Activated CD4-positive, alpha-beta T cell treated with anti-CD3 and anti-CD28 coated beads for 24 hours (primary cell): Measurements from ENCODE around the gene SIGLEC6.
A peak's percentile ranks its signal among the peaks of the same experiment; 100 is the strongest.

ENCODE experiments used
- DNase-seq, 2 donors: peaks; one replicate each; pipeline ENCODE4 v3.0.0-alpha.2; 2020; ENCODE audit warnings: low read depth in 2 of 2

The SIGLEC6 gene

GRCh38 chr19:51548891-51549305, 17.4 kb upstream of the SIGLEC6 start:
- no peak for DNase-seq

GRCh38 chr19:51548213-51548651, 16.8 kb upstream of the SIGLEC6 start:
- DNase-seq, result no peak

GRCh38 chr19:51547397-51548212, 16.1 kb upstream of the SIGLEC6 start:
- no peak for DNase-seq

- no peak for DNase-seq
Observed at GRCh38 chr19:51546650-51547396, 15.4 kb upstream of the SIGLEC6 start.

- no peak for DNase-seq
Observed at GRCh38 chr19:51546107-51546649, 14.7 kb upstream of the SIGLEC6 start.

- DNase-seq, result no peak
Observed at GRCh38 chr19:51544038-51544437, 12.6 kb upstream of the SIGLEC6 start.

GRCh38 chr19:51542699-51543098, 11.2 kb upstream of the SIGLEC6 start:
- DNase-seq, result no peak

- DNase-seq, result no peak
Observed at GRCh38 chr19:51541458-51542357, 10.2 kb upstream of the SIGLEC6 start.

- no peak for DNase-seq
Observed at GRCh38 chr19:51539821-51540366, 8.4 kb upstream of the SIGLEC6 start.

- DNase-seq, result no peak
Observed at GRCh38 chr19:51535535-51535934, 4.1 kb upstream of the SIGLEC6 start.

GRCh38 chr19:51530616-51531015, 854 bp downstream of the SIGLEC6 start:
- DNase-seq, result no peak

- DNase-seq, result no peak
Observed at GRCh38 chr19:51529301-51529700, 2.2 kb downstream of the SIGLEC6 start.

- no peak for DNase-seq
Observed at GRCh38 chr19:51525651-51526050, 5.8 kb downstream of the SIGLEC6 start.

GRCh38 chr19:51524666-51525264, 6.7 kb downstream of the SIGLEC6 start:
- DNase-seq, result no peak

GRCh38 chr19:51521781-51522180, 9.7 kb downstream of the SIGLEC6 start:
- no peak for DNase-seq

- DNase-seq, result no peak
Observed at GRCh38 chr19:51521357-51521756, 10.1 kb downstream of the SIGLEC6 start.

- no peak for DNase-seq
Observed at GRCh38 chr19:51520728-51521127, 10.7 kb downstream of the SIGLEC6 start.

- peak in 1 of 2 donors; percentile 27 for DNase-seq
Observed at GRCh38 chr19:51514866-51515481, 16.5 kb downstream of the SIGLEC6 start.

- no peak for DNase-seq
Observed at GRCh38 chr19:51513968-51514367, 17.5 kb downstream of the SIGLEC6 start.

- DNase-seq, result no peak
Observed at GRCh38 chr19:51511353-51511752, 20.1 kb downstream of the SIGLEC6 start.
